ENCODE results near the gene TMEM181. TPM values are rescaled to one million over a fixed set of nuclear protein-coding genes. Genes with fewer than 3 reads are reported as not detected.

TMEM181 gene
- total and polyA plus RNA-seq, 2 of the 13 experiments (the other 11 are each of a cell fraction or from before 2014, with no cell fraction given) = 59.1 to 108 TPM

GRCh38 chr6:158561321-158561884 lies 1.5 kb downstream of the TMEM181 start (continued):
- TF ChIP-seq HOMEZ (CRISPR knock-in tag; IDR thresholded peaks at IDR 0.05; ENCODE audit: low read depth) (no peak), ZNF646 (CRISPR knock-in tag; IDR thresholded peaks at IDR 0.05) (peak; percentile 38; the same call in 1 of the 2 replicates), THAP7 (CRISPR knock-in tag; IDR thresholded peaks at IDR 0.05) (0 out of 2 replicates have a peak, but pooled peaks have one; percentile 10), ZMAT5 (CRISPR knock-in tag; IDR thresholded peaks at IDR 0.05; ENCODE audit: borderline replicate concordance, low read depth) (no peak), TOPORS (CRISPR knock-in tag; IDR thresholded peaks at IDR 0.05) (no peak), AHDC1 (CRISPR knock-in tag; IDR thresholded peaks at IDR 0.05; ENCODE audit: borderline replicate concordance) (0 out of 2 replicates have a peak, but pooled peaks have one; percentile 40), HMGXB3 (CRISPR knock-in tag; IDR thresholded peaks at IDR 0.05; ENCODE audit: borderline replicate concordance) (no peak), ZNF501 (CRISPR knock-in tag; IDR thresholded peaks at IDR 0.05) (no peak)

All from HepG2 (cell line).